ENCODE results near the gene IMMP2L.
"Not testable (repeated sequence)": the region's sequence is repeated elsewhere in the genome, so short reads cannot be mapped to it uniquely, and the experiment has no call there.

Gene IMMP2L

GRCh38 chr7:111324228-111324627 lies 238.1 kb downstream of the IMMP2L start:
- no peak for DNase-seq

DNA sequence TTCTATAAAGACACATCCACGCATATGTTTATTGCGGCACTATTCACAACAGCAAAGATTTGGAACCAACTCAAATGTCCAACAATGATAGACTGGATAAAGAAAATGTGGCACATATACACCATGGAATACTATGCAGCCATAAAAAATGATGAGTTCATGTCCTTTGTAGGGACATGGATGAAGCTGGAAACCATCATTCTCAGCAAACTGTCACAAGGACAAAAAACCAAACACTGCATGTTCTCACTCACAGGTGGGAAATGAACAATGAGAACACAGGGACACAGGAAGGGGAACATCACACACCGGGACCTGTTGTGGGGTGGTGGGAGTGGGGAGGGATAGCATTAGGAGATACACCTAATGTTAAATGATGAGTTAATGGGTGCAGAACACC lies 238.6 kb downstream of the IMMP2L start:
- not testable (repeated sequence) for DNase-seq

DNA sequence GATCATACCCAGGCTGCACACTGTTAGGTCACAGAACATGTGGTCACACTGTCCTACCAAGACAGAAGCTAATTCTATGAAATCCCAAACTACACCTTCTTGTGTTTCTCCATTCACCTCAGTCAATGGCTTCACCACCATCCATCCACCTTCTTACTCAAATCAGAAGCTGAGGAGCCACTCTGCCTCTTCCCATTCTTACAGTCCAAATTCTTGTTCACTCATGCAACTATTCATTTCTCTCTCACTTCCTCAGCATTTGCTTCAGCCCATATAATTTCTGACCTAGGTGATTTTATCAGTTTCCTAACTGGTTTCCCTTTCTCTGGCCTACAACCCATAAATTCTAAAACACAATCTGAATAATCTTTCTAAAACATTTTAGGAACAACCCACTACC lies 242.2 kb downstream of the IMMP2L start:
- peak; percentile 2 for DNase-seq

GRCh38 chr7:111312966-111313365 lies 249.3 kb downstream of the IMMP2L start:
- DNase-seq: no peak

GRCh38 chr7:111308691-111309090 lies 253.6 kb downstream of the IMMP2L start:
- no peak for DNase-seq

DNA sequence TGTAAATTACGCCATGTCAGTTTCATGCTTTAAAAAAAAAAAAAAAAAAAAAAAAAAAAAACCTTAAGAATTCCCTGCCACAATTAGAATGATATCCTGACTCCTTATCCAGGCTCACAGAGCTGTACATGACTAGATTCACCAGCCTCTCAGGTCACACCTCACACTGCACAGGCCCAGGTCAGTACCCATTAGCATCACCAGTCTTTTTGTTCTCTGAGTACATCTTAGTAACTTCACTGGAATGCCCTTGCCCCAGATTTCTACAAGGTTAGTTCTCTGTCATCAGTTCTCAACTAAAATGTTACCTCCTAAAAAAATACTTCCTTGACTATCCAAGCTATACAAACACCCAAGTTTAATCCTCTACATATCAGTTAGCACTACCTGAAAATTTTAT lies 260.4 kb downstream of the IMMP2L start:
- DNase-seq: no peak

DNA sequence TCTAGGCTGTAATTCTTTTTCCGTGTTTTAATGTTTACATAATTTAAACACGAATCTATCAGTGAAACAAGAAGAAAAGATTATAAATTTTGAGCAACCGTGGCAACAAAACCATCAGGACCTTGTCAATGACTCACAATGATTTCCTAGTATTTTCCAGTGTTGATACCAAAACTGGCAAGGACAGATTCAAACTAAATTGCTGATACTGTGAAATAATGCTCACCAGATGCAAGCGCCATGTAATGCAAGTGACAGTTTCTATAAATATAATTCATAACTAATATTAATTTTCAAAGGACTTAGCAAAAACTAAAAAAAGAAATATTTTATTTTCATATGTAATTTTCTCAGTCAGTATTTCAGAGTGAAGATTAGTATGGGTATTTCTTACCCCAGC lies 267.8 kb downstream of the IMMP2L start:
- DNase-seq: no peak

DNA sequence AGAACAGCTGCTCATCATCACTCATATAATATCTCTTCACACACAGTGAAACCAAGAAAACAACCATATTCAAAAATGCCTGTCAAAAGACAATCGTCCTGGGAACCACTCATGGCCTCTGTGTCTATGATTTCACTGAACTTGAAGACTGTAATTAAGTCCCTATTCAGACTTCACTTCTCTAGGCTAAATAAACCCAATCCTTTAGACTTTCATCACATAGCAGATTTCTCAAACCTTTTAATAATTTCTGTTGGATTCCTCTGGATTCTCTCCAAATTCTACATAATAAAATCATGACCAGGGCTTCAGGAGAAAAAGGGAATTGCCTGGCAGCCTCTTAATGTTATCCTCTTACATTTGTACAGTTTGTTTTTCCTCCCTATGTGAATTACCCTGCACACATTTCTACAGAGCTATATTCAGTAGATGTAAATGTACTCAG lies 270.2 kb downstream of the IMMP2L start:
- DNase-seq: no peak

DNA sequence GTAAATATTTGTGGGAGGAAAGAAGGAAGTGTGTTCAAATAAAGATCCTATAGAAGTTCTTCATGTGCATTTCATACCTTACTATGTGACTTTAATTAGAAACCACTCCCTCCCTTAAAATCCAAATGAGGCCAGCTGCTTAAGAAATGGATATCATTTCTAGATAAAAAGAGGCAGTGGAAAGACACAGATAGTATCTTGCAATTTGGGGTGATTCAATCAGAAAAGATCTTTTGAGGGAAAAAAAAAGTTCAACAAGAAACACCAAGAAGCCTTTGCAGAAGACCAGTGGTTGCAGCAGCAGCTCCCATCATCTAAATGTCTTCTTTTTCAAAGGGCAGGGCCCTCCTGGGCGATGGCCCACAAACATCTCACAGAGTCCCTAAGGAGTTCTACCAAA lies 271.3 kb downstream of the IMMP2L start:
- DNase-seq: no peak

DNA sequence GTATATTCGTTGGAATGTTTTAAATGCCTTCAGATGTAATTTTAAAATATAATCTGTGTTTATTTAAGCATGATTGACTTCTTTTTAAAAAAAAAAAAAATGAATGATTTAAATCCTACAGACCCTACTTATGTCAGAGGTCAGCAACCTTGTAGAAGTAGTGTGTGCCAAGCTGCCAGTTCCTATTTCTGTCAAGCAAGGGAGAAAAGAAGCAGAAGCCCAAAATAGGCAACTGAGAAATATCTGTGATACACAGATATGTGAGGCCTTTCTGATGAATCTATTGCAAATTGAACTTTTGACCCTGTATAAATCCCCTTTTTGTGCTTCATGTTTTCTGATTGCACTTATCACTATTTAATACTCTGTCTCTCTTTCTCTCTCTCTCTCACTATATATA lies 271.9 kb downstream of the IMMP2L start:
- DNase-seq: no peak

GRCh38 chr7:111288441-111288840 lies 273.9 kb downstream of the IMMP2L start:
- not testable (repeated sequence) for DNase-seq

DNA sequence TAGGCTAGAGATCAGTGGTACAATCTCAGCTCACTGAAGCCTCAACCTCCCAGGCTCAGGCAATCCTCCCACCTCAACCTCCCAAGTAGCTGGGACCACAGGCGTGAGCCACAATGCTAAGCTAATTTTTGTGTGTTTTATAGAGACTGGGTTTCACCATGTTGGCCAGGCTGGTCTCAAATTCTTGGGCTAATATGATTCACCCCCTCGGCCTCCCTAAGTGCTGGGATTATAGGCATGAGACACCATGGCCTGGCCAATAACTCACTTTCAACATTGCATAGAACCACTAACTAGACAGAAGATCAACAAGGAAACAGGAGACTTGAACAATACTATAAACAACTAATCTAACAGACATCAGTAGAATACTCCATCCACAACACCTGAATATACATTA lies 279.7 kb downstream of the IMMP2L start:
- no peak for DNase-seq

- no peak for DNase-seq
Measured at GRCh38 chr7:111274857-111275256, 287.4 kb downstream of the IMMP2L start.

DNA sequence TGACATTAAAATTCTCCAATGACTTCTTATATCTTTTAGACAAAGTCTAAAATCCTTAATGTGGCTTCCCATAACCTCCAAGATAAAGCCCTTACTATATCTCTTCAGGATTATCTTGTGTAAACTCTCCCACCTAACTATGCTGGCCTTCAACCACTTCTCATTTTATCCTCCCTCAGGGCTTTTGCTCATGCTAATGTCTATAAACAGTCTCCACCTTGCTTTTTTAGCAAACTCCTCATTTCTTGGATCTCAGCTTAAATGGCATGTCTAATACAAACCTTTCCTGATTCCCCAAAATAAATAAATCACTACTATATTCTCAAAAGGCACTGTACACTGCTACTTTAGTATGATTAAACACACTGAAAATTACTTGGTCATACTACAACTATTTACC lies 290.2 kb downstream of the IMMP2L start:
- DNase-seq: no peak

DNA sequence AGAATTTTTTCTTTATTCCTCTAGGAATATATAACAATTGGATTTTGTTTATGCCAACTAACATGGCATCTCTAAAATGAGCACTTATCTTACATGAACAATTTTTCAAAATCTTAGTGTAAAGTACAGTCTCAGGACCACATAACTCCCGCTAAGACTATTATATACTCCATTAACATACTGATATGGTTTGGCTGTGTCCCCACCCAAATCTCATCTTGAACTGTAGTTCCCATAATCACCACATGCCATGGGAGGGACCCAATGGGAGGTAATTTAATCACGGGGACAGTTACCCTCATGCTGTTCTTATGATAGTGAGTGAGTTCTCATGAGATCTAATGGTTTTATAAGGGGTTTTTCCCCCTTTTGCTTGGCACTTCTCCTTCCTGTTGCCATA lies 291.5 kb downstream of the IMMP2L start:
- DNase-seq: not testable (repeated sequence)

DNA sequence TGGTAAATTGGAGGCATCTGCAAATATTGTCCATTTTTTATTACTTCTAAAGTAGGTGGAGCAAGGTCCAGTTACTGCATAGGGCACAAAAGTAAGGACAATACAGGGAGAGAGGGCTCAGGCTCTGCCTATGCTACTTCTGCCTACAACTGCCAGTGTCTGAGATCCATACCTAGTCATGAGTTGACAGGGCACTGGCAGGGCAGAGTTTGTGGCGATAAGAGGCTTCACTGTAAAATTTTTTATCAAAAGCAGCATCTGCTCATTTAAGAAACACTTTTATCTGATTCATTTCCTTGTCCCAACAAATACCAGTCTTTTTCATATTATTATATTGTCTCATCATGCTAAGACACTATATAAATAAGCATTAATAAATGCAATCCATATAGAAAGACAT lies 293.4 kb downstream of the IMMP2L start:
- DNase-seq: no peak

GRCh38 chr7:111266613-111267012 lies 295.7 kb downstream of the IMMP2L start:
- no peak for DNase-seq

- no peak for DNase-seq
Measured at GRCh38 chr7:111265394-111265793, 296.9 kb downstream of the IMMP2L start.

DNA sequence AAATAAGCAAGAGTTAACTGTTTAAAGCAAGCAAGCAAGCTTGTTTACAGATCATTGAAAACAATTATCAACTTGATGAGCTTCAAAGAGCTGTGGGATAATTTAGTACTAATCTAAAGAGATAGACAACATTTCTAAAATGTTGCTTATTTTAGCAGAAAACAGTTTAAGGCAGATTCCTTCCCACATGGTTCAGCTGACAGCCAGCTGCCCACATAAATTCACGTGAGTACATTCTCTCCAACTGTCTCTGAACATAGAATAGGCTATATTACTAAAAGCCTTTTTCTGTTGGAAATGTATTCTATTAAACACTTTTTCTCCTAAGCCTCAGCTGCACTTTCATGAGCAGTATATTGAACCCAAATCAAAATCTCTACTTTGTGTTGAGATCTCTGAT lies 297.3 kb downstream of the IMMP2L start:
- no peak for DNase-seq

DNA sequence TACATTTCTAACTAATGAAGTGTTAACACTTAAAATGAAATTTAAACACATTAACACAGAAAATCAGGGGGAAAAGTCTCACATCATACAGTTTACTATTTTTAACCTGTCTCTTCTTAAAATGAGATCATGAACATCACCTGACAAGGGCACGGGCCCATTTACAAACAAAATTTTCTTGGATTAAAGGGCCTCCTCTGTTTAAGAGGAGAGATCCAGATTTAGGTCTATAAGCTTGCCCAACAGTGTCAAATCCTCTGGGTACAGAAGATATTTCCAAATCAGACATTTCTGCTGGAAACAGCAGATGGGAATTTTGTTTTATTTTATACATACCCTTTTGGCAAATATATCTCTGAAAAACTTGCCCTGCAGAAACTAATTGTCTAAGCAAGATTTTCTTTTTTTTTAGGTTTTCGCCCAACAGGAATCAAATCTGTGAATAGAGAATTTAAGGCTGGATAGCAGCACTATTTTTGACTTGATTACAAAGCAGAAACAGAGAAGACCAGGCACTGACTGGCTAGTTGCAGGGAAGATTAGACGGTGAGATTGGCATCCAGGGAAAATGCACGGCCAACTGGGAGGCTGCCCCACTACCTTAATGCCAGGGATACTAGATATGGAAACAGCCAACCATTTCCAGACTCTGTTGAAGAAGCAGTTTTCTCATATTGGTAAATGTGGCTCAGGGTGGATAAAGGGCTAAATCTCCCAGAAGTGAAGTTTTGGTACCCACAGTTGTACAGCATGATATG lies 298.0 kb downstream of the IMMP2L start:
- DNase-seq: no peak

DNA sequence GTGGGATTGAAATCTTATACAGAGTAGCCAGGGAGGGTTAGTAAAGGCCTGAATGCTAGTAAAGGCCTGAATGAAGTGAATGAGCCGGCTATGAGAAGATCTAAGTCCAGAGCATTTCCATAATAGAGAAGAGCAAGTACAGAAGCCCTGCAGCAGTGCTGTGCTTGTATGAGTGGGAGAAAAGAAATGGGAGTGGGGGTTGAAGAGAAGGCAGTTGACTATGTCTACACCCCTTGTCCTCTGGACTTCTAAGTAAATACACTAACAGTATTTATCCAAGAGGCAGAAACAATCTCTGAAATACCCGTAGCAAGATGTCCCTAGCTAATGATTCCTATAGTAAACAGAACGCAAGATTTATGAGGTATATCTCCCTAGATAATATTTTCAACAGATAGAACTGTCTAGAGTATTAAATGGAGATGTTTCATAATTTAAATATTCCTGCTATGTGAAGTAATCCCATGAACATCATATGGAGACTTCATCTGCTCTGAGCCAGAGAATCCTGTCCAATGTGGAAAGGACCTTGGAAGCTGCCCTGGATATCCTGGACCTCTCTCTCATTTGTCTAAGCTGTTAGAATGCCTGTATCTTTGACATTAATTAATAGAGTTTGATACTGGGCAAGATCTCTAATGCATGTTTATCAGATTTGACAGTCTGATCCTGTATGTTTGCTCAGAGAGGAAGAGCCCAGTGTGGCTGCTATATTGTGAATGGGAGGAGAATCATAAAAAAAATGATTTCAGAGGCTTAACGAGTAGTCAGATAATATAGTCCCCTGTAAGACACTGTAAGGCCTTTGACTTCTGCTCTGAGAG lies 299.8 kb downstream of the IMMP2L start:
- no peak for DNase-seq

- no peak for DNase-seq
Measured at GRCh38 chr7:111261496-111261895, 300.8 kb downstream of the IMMP2L start.

DNA sequence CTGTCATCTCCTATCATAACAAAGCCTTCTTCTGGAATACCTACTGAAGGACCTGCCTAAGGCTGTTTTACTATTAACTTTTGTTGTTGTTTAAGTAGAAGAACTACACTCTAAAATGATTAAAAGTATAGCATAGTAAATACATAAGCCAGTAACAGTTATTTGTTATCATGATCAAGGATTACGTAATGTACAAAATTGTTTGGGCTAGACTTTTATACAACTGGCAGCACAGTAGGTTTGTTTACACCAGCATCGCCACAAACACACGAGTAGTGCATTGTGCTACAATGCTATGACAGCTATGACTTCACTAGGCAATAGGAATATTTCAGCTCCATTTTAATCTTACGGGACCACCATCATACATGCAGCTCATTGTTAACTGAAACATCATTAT lies 302.3 kb downstream of the IMMP2L start:
- no peak for DNase-seq

- DNase-seq: no peak
Measured at GRCh38 chr7:111256391-111256790, 305.9 kb downstream of the IMMP2L start.

All from activated CD4-positive, alpha-beta T cell treated with anti-CD3 and anti-CD28 coated beads, Interleukin-2, amount 50 U/mL, for 16 hours (primary cell).